Fibroblast of lung (primary cell): ENCODE measurements around the gene PHTF2.

Experiments used
- EZH2 ChIP-seq: IDR thresholded peaks from 2 replicates; pipeline ENCODE4 v1.5.1; 2012; ENCODE audit warnings: low read length, control low read depth, mild to moderate bottlenecking; ENCODE audit errors: missing control alignments
- TF ChIP-seq, protein P1 (sequence below), 2 donors: IDR thresholded peaks in 1 of 2; conservative IDR thresholded peaks in 1 of 2; 1 replicate in 1 of 2; 2 replicates in 1 of 2; pipeline ENCODE4 v1.5.1; 2011 to 2012; ENCODE audit warnings: low read length in 2 of 2, control low read depth in 1 of 2, inconsistent platforms in 1 of 2, low read depth in 1 of 2, mild to moderate bottlenecking in 1 of 2

DNA sequence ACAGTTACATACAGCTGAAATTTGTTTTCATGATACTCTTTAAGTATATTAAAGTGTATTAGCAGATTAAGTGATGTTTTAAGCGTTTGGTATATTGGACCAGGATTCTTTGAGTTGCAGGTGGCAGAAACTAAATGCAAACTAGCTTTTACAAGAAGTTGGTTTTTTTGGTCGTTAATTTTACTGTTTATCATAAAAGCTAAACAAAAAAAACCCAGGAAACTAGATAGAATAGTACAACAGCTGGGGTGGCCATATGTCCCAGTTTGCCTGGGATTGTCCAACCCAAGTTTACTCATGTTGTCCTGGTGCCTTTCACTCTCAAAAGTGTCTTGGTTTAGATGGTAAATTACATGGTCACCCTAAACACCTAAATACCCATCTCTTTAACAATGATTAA, 108.7 kb downstream of the PHTF2 start:
- TF ChIP-seq, protein P1, sequence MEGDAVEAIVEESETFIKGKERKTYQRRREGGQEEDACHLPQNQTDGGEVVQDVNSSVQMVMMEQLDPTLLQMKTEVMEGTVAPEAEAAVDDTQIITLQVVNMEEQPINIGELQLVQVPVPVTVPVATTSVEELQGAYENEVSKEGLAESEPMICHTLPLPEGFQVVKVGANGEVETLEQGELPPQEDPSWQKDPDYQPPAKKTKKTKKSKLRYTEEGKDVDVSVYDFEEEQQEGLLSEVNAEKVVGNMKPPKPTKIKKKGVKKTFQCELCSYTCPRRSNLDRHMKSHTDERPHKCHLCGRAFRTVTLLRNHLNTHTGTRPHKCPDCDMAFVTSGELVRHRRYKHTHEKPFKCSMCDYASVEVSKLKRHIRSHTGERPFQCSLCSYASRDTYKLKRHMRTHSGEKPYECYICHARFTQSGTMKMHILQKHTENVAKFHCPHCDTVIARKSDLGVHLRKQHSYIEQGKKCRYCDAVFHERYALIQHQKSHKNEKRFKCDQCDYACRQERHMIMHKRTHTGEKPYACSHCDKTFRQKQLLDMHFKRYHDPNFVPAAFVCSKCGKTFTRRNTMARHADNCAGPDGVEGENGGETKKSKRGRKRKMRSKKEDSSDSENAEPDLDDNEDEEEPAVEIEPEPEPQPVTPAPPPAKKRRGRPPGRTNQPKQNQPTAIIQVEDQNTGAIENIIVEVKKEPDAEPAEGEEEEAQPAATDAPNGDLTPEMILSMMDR (conservative IDR thresholded peaks at IDR 0.05 in 1 of 2, IDR thresholded peaks at IDR 0.05 in 1 of 2; ENCODE audit: low read depth in 1 of 2, low read length in 2 of 2) = no peak
- TF ChIP-seq EZH2 = no peak
